ENCODE data around the gene ADAM23.

The ADAM23 gene

DNA sequence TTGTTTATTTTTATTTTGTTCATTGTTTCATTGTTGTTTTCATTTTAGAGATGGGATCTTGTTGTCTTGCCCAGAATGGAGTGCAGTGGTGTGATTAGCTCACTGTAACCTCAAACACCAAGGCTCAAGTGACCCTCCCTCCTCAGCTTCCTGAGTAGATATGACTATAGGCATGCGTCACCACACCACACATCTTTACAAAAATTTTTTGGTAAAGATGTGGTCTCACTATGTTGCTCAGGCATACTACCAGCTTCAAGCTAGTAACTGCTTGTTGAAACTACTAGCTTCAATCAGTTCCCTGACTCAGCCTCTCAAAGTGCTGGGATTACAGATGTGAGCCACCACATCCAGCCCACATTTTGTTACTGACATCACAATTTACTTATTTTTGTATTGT, 213.8 kb downstream of the ADAM23 start:
- no CpG with 5 or more reads among the region's 1 CpG for WGBS, 2 donors (ENCODE audit: extremely low coverage in 2 of 2, insufficient read length in 2 of 2, insufficient replicate concordance in 1 of 2)
- no peak overlapping the region for H2BK12ac ChIP-seq (ENCODE audit: low read length)
- H4K91ac ChIP-seq (ENCODE audit: low read depth, low read length, poor library complexity): no peak overlapping the region
- H3K14ac ChIP-seq (ENCODE audit: low read length): no peak overlapping the region
- no peak overlapping the region for H2AFZ ChIP-seq (ENCODE audit: low read length)
- H2BK120ac ChIP-seq (ENCODE audit: low read depth, low read length): no peak overlapping the region
- H3K4me3 ChIP-seq (ENCODE audit: low read length in 2 of 2): no peak overlapping the region
- H3K9me3 ChIP-seq (replicated peaks in 1 of 2; ENCODE audit: control insufficient read depth in 2 of 2, insufficient read depth in 1 of 2, low read depth in 1 of 2, low read length in 2 of 2): no peaks in the 10 kb centered on the region
- no peak overlapping the region for H2BK15ac ChIP-seq (ENCODE audit: low read length)
- H4K8ac ChIP-seq (ENCODE audit: low read depth, low read length): no peak overlapping the region
- no peaks in the 10 kb centered on the region for H3K79me1 ChIP-seq (ENCODE audit: low read depth, low read length)
- H3K18ac ChIP-seq (ENCODE audit: low read length): no peak overlapping the region
- no peak overlapping the region for H3K9ac ChIP-seq (ENCODE audit: low read depth, low read length, poor library complexity)
- peaks cover 0 to 7% (median 0%) of the 10 kb centered on the region in 3 experiments for H3K27me3 ChIP-seq (ENCODE audit: control insufficient read depth in 3 of 3, insufficient read depth in 3 of 3, low read depth in 1 of 3, low read length in 3 of 3)
- no peak overlapping the region for H3K4me2 ChIP-seq (ENCODE audit: insufficient read depth, low read length, poor library complexity, severe bottlenecking)
- no peaks in the 10 kb centered on the region for H3K36me3 ChIP-seq (replicated peaks in 1 of 2; ENCODE audit: control insufficient read depth in 2 of 2, insufficient read depth in 2 of 2, low read length in 2 of 2)
- no peak overlapping the region for H2BK5ac ChIP-seq (ENCODE audit: low read length)
- no peak overlapping the region for H3K23ac ChIP-seq (ENCODE audit: low read depth, low read length, poor library complexity)
- DNase-seq (ENCODE audit: low spot score): no peak
- H3K4ac ChIP-seq (ENCODE audit: low read length): no peak overlapping the region
- no peaks in the 10 kb centered on the region for H3K4me1 ChIP-seq (ENCODE audit: control insufficient read depth in 2 of 2, insufficient read depth in 1 of 2, low read depth in 1 of 2, low read length in 2 of 2)
- no peak overlapping the region for H3K27ac ChIP-seq (replicated peaks; ENCODE audit: low read length)
- no peak overlapping the region for H2AK5ac ChIP-seq (ENCODE audit: low read depth, low read length)

GRCh38 chr2:206665251-206665650, 221.9 kb downstream of the ADAM23 start:
- Histone ChIP-seq H2BK120ac (ENCODE audit: low read depth, low read length) (no peak overlapping the region), H2AFZ (ENCODE audit: low read length) (no peak overlapping the region), H3K9me3 (replicated peaks in 1 of 2; ENCODE audit: control insufficient read depth in 2 of 2, insufficient read depth in 1 of 2, low read depth in 1 of 2, low read length in 2 of 2) (no peaks in the 10 kb centered on the region), H4K91ac (ENCODE audit: low read depth, low read length, poor library complexity) (no peak overlapping the region), H3K4me3 (ENCODE audit: low read length in 2 of 2) (no peak overlapping the region), H3K9ac (ENCODE audit: low read depth, low read length, poor library complexity) (no peak overlapping the region), H3K18ac (ENCODE audit: low read length) (no peak overlapping the region), H4K8ac (ENCODE audit: low read depth, low read length) (no peak overlapping the region), H3K79me1 (ENCODE audit: low read depth, low read length) (no peaks in the 10 kb centered on the region), H3K4me2 (ENCODE audit: insufficient read depth, low read length, poor library complexity, severe bottlenecking) (no peak overlapping the region), H3K4ac (ENCODE audit: low read length) (no peak overlapping the region), H2BK12ac (ENCODE audit: low read length) (no peak overlapping the region), H3K4me1 (ENCODE audit: control insufficient read depth in 2 of 2, insufficient read depth in 1 of 2, low read depth in 1 of 2, low read length in 2 of 2) (peaks cover 0 to 5% of the 10 kb centered on the region in 2 donors), H2AK5ac (ENCODE audit: low read depth, low read length) (no peak overlapping the region), H3K23ac (ENCODE audit: low read depth, low read length, poor library complexity) (no peak overlapping the region), H2BK5ac (ENCODE audit: low read length) (no peak overlapping the region), H3K27me3 (ENCODE audit: control insufficient read depth in 3 of 3, insufficient read depth in 3 of 3, low read depth in 1 of 3, low read length in 3 of 3) (peaks cover 0 to 48% (median 0%) of the 10 kb centered on the region in 3 experiments), H2BK15ac (ENCODE audit: low read length) (no peak overlapping the region), H3K27ac (replicated peaks; ENCODE audit: low read length) (no peak overlapping the region), H3K36me3 (replicated peaks in 1 of 2; ENCODE audit: control insufficient read depth in 2 of 2, insufficient read depth in 2 of 2, low read length in 2 of 2) (no peaks in the 10 kb centered on the region), H3K14ac (ENCODE audit: low read length) (no peak overlapping the region)
- DNase-seq (ENCODE audit: low spot score): no peak
- WGBS, 2 donors (ENCODE audit: extremely low coverage in 2 of 2, insufficient read length in 2 of 2, insufficient replicate concordance in 1 of 2): no CpG with 5 or more reads among the region's 3 CpGs
